GM18519 (cell line): ENCODE results near the gene OR13A1.
A peak's percentile ranks its signal among the peaks of the same experiment; 100 is the strongest.
"Not testable (repeated sequence)": the region's sequence is repeated elsewhere in the genome, so short reads cannot be mapped to it uniquely, and the experiment has no call there.

Experiments
- ATAC-seq: cut with Tn5 transposase; IDR thresholded peaks from one replicate; pipeline ENCODE4 v1.9.1; 2021; ENCODE audit warnings: mild to moderate bottlenecking, moderate library complexity; ENCODE audit not compliant: unreplicated experiment, low FRiP score

OR13A1 gene, protein sequence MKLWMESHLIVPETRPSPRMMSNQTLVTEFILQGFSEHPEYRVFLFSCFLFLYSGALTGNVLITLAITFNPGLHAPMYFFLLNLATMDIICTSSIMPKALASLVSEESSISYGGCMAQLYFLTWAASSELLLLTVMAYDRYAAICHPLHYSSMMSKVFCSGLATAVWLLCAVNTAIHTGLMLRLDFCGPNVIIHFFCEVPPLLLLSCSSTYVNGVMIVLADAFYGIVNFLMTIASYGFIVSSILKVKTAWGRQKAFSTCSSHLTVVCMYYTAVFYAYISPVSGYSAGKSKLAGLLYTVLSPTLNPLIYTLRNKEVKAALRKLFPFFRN

DNA sequence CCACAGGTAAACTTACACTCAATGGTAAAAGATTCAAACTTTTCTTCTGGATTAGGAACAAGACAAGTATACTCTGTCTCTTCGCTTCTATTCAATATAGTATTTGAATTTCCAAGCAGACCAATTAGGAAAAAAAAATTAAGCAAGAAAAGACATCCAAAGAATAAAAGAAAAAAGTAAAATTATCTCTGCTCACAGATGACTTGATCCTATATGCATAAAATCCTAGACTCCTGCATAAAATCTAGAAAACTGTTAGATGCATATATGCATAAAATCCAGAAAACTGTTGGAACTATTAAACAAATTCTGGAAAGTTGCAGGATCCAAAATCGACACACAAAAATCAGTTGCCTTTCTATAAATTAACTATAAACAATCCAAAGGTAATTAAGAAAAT, at the start of gene OR13A1:
OR13A1 (minus strand) TSS at position 101 of the 400 bp plus-strand sequence. CDS start 11,186 bp downstream, outside the sequence.
- ATAC-seq: no peak

- not testable (repeated sequence) for ATAC-seq
These were observed 46.8 kb upstream of the OR13A1 start for GRCh38 chr10:45361983-45362799.

- ATAC-seq: not testable (repeated sequence)
These were observed 43.6 kb upstream of the OR13A1 start for GRCh38 chr10:45358961-45359360.

GRCh38 chr10:45355494-45355893, 40.1 kb upstream of the OR13A1 start:
- ATAC-seq: no peak

GRCh38 chr10:45354261-45354660, 38.9 kb upstream of the OR13A1 start:
- ATAC-seq: no peak

DNA sequence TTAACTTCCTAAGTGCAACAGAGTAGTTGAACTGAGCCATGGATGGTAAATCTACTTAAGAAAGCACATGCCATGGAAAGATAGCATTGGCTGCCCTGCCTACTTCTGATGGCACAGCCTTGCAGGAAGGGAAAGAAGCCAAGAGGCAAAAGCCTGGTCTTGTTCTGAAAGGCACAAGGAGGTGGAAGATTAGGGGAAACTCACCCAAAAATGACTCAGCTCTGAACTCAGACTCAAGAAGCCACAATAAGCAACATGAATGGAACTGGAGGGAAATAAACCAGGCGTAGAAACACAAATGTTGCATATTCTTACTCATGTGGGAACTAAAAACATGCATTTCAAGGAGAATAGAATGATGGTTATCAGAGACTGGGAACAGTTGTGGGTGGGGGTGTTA, 37.8 kb upstream of the OR13A1 start:
- ATAC-seq: peak; percentile 43

GRCh38 chr10:45348196-45348765, 32.9 kb upstream of the OR13A1 start:
- not testable (repeated sequence) for ATAC-seq

GRCh38 chr10:45347464-45347863, 32.1 kb upstream of the OR13A1 start:
- ATAC-seq: not testable (repeated sequence)

- ATAC-seq: not testable (repeated sequence)
These were observed 31.4 kb upstream of the OR13A1 start for GRCh38 chr10:45346652-45347335.

GRCh38 chr10:45340420-45340819, 25.0 kb upstream of the OR13A1 start:
- not testable (repeated sequence) for ATAC-seq

GRCh38 chr10:45339894-45340293, 24.5 kb upstream of the OR13A1 start:
- ATAC-seq: no peak

- ATAC-seq: not testable (repeated sequence)
These were observed 16.4 kb upstream of the OR13A1 start for GRCh38 chr10:45331824-45332223.

DNA sequence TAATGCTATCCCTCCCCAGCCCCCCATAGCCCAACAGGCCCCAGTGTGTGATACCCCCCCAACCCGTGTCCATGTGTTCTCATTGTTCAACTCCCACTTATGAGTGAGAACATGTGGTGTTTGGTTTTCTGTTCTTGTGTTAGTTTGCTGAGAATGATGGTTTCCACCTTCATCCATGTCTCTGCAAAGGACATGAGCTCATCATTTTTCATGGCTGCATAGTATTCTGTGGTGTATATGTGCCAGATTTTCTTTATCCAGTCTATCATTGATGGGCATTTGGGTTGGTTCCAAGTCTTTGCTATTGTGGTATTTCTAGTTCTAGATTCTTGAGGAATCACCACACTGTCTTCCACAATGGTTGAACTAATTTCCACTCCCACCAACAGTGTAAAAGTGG, 11.5 kb upstream of the OR13A1 start:
- not testable (repeated sequence) for ATAC-seq

DNA sequence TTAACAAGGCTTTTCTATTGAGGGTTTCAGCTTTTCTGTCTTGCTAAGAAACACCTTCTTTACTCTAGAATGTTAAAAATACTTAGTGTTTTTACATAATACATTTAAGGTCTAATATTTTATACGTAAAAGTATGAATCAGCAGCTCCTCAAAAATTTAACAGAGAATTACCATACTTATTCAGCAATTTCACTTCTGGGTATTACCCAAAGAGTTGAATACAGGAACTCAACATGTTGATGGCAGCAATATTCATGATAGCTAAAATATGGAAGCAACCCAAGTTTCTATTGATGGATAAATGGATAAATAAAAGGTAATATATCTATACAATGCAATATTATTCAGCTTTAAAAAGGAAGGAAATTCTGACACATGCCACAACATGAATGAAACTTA, 9.7 kb upstream of the OR13A1 start:
- no peak for ATAC-seq

DNA sequence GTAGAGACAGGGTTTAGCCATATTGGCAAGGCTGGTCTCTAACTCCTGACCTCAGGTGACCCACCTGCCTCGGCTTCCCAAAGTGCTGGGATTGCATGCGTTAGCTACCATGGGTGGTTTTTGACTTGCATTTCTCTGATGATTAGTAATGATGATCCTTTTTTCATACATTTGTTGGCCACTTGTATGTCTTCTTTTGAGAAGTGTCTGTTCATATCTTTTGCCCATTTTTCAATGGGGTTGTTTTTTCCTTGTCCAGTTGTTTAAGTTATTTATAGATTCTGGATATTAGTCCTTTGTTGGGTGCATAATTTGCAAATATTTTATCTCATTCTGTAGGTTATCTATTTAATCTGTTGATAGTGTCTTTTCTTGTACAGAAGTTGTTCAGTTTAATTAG, 4.3 kb upstream of the OR13A1 start:
- ATAC-seq: no peak

GRCh38 chr10:45313264-45313873, 2.0 kb downstream of the OR13A1 start:
- ATAC-seq: no peak

DNA sequence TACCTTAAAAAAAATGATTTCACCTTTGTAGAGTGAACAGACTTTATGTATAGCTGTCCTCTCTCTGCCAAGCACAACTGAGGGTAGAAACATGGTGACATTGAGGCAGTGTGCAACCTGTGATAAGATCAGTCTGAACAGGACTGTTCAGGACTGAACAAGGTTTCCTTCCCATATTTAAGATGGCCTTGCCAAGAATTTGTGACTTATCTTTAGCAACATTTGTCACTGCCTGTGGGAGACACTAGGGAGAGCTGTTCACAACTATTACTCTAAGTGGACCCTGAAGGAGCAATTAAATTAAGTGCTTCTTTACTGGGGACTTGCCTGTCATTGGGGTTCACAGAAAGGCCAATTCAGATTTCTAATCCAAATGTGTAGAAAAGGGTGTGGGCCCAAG, 6.7 kb downstream of the OR13A1 start:
- ATAC-seq: no peak

- ATAC-seq: no peak
These were observed 12.8 kb downstream of the OR13A1 start for GRCh38 chr10:45302573-45302972.

DNA sequence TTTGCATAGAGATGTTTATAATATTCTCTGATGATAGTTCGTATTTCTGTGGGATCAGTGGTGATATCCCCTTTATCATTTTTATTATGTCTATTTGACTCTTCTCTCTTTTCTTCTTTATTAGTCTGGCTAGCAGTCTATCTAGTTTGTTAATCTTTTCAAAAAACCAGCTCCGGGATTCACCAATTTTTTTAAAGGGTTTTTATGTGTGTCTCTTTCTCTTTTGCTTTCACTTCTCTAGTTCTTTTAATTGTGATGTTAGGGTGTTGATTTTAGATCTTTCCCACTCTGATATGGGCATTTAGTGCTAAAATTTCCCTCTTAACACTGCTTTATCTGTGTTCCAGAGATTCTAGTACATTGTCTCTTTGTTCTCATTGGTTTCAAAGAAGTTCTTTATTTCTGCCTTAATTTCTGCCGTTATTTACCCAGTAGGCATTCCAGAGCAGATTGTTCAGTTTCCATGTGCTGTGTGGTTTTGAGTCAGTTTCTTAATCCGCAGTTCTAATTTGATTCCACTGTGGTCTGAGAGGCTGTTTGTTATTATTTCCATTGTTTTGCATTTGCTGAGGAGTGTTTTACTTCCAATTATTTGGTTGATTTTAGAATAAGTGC, 17.0 kb downstream of the OR13A1 start:
- ATAC-seq: not testable (repeated sequence)

- ATAC-seq: no peak
These were observed 20.7 kb downstream of the OR13A1 start for GRCh38 chr10:45294681-45295080.
